HepG2 (cell line): ENCODE measurements around the gene PRDX5. TPM values are rescaled to one million over a fixed set of nuclear protein-coding genes. Genes with fewer than 3 reads are reported as not detected.

ENCODE experiments used
- HDAC2 ChIP-seq: sonication (generic); formaldehyde crosslinking; IDR thresholded peaks from 2 replicates; pipeline ENCODE4 v1.4.0; 2020; ENCODE audit warnings: missing genetic modification reagents
- HMGXB3 ChIP-seq: sonication (generic); formaldehyde crosslinking; IDR thresholded peaks from 2 replicates; pipeline ENCODE4 v1.4.0; 2020; ENCODE audit warnings: missing genetic modification reagents, borderline replicate concordance
- JARID2 ChIP-seq: sonication (generic); formaldehyde crosslinking; IDR thresholded peaks from 2 replicates; pipeline ENCODE4 v1.8.1; 2023; ENCODE audit warnings: missing genetic modification reagents, inconsistent platforms; ENCODE audit not compliant: insufficient replicate concordance
- KLF6 ChIP-seq: IDR thresholded peaks from 2 replicates; pipeline ENCODE4 v1.8.0; 2016; ENCODE audit warnings: missing biosample characterization, missing genetic modification reagents
- RFX3 ChIP-seq: IDR thresholded peaks from 2 replicates; pipeline ENCODE4 v1.6.1; 2016; ENCODE audit warnings: missing biosample characterization, missing genetic modification reagents
- SNRNP70 ChIP-seq: fragments of 200-400 bp; formaldehyde crosslinking; IDR thresholded peaks from 2 replicates; pipeline ENCODE4 v1.6.1; 2017; ENCODE audit warnings: mild to moderate bottlenecking, low read depth, low read length, moderate library complexity
- ZSCAN21 ChIP-seq: sonication (generic); formaldehyde crosslinking; IDR thresholded peaks from 2 replicates; pipeline ENCODE4 v1.8.0; 2022; ENCODE audit warnings: mild to moderate bottlenecking, missing genetic modification reagents, moderate library complexity, borderline replicate concordance
- polyA plus RNA-seq, 8 experiments: library from polyadenylated mRNA; depleted of rRNA in 3 of 8; stranded (reverse) in 7 of 8; unstranded in 1 of 8; fragments of >200 nt; fragmentation: Illumina TruSeq in 4 of 8; extraction: Trizol in 4 of 8; gene quantifications; 2 replicates each; pipeline versions ENCODE4 v1.2.1 to v1.2.3, GENCODE V29; 2011 to 2016; ENCODE audit warnings: low read depth in 4 of 8, missing spikeins in 1 of 8, mixed read lengths in 1 of 8; ENCODE audit not compliant: insufficient read depth in 1 of 8
- total RNA-seq, 5 experiments: library from RNA; depleted of rRNA; stranded (reverse); fragments of >200 nt; fragmentation: Illumina TruSeq; extraction: Trizol; gene quantifications; 2 replicates each; pipeline ENCODE4 v1.2.3, GENCODE V29; 2016; ENCODE audit warnings: low read depth in 1 of 5
- TF ChIP-seq, protein P1 (sequence below): sonication (generic); formaldehyde crosslinking; IDR thresholded peaks from 2 replicates; pipeline ENCODE4 v1.4.0; 2020; ENCODE audit warnings: missing genetic modification reagents
- TF ChIP-seq, protein P2 (sequence below): sonication (generic); formaldehyde crosslinking; IDR thresholded peaks from 2 replicates; pipeline ENCODE4 v1.9.0; 2022; ENCODE audit warnings: low read depth, missing genetic modification reagents
- TF ChIP-seq, protein P3 (sequence below): sonication (generic); formaldehyde crosslinking; IDR thresholded peaks from 2 replicates; pipeline ENCODE4 v1.9.0; 2021; ENCODE audit warnings: missing genetic modification reagents, mild to moderate bottlenecking, borderline replicate concordance
- TF ChIP-seq, protein P4 (sequence below): sonication (generic); formaldehyde crosslinking; IDR thresholded peaks from 2 replicates; pipeline ENCODE4 v1.4.0; 2020; ENCODE audit warnings: missing genetic modification reagents

Gene PRDX5
- total and polyA plus RNA-seq, 2 of the 13 experiments (the other 11 are each of a cell fraction or from before 2014, with no cell fraction given), result 215 to 311 TPM

GRCh38 chr11:64331569-64332371 is 13.8 kb downstream of the PRDX5 start (continued):
- TF ChIP-seq, protein P1, sequence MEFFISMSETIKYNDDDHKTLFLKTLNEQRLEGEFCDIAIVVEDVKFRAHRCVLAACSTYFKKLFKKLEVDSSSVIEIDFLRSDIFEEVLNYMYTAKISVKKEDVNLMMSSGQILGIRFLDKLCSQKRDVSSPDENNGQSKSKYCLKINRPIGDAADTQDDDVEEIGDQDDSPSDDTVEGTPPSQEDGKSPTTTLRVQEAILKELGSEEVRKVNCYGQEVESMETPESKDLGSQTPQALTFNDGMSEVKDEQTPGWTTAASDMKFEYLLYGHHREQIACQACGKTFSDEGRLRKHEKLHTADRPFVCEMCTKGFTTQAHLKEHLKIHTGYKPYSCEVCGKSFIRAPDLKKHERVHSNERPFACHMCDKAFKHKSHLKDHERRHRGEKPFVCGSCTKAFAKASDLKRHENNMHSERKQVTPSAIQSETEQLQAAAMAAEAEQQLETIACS (CRISPR knock-in tag), result no peak
- TF ChIP-seq, protein P2, sequence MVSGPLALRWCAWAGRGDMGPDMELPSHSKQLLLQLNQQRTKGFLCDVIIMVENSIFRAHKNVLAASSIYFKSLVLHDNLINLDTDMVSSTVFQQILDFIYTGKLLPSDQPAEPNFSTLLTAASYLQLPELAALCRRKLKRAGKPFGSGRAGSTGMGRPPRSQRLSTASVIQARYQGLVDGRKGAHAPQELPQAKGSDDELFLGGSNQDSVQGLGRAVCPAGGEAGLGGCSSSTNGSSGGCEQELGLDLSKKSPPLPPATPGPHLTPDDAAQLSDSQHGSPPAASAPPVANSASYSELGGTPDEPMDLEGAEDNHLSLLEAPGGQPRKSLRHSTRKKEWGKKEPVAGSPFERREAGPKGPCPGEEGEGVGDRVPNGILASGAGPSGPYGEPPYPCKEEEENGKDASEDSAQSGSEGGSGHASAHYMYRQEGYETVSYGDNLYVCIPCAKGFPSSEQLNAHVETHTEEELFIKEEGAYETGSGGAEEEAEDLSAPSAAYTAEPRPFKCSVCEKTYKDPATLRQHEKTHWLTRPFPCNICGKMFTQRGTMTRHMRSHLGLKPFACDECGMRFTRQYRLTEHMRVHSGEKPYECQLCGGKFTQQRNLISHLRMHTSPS (CRISPR knock-in tag), result peak; percentile 75; the same call in 1 of the 2 replicates
- no peak for TF ChIP-seq KLF6 (CRISPR knock-in tag)
- no peak for TF ChIP-seq HMGXB3
- TF ChIP-seq JARID2 (CRISPR knock-in tag), result no peak
- TF ChIP-seq SNRNP70, result no peak
- TF ChIP-seq, protein P3, sequence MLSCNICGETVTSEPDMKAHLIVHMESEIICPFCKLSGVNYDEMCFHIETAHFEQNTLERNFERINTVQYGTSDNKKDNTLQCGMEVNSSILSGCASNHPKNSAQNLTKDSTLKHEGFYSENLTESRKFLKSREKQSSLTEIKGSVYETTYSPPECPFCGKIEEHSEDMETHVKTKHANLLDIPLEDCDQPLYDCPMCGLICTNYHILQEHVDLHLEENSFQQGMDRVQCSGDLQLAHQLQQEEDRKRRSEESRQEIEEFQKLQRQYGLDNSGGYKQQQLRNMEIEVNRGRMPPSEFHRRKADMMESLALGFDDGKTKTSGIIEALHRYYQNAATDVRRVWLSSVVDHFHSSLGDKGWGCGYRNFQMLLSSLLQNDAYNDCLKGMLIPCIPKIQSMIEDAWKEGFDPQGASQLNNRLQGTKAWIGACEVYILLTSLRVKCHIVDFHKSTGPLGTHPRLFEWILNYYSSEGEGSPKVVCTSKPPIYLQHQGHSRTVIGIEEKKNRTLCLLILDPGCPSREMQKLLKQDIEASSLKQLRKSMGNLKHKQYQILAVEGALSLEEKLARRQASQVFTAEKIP (CRISPR knock-in tag), result no peak
- no peak for TF ChIP-seq RFX3 (CRISPR knock-in tag)
- peak; percentile 36; the same call in 1 of the 2 replicates for TF ChIP-seq ZSCAN21 (CRISPR knock-in tag)
- TF ChIP-seq, protein P4, sequence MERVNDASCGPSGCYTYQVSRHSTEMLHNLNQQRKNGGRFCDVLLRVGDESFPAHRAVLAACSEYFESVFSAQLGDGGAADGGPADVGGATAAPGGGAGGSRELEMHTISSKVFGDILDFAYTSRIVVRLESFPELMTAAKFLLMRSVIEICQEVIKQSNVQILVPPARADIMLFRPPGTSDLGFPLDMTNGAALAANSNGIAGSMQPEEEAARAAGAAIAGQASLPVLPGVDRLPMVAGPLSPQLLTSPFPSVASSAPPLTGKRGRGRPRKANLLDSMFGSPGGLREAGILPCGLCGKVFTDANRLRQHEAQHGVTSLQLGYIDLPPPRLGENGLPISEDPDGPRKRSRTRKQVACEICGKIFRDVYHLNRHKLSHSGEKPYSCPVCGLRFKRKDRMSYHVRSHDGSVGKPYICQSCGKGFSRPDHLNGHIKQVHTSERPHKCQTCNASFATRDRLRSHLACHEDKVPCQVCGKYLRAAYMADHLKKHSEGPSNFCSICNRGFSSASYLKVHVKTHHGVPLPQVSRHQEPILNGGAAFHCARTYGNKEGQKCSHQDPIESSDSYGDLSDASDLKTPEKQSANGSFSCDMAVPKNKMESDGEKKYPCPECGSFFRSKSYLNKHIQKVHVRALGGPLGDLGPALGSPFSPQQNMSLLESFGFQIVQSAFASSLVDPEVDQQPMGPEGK (CRISPR knock-in tag), result peak; percentile 51; the same call in 1 of the 2 replicates
- 0 out of 2 replicates have a peak, but pooled peaks have one; percentile 31 for TF ChIP-seq HDAC2 (CRISPR knock-in tag)
